ENCODE data around the gene ZNF385D.

GRCh38 chr3:21621181-21621651 is 129.8 kb downstream of the ZNF385D start:
- TF ChIP-seq CTCF (IDR thresholded peaks at IDR 0.05) (no peak), POLR2A (IDR thresholded peaks at IDR 0.05) (no peak)

All from testis (tissue), 2 donors.